K562 (cell line): ENCODE results near the gene EOMES. TPM values are rescaled to one million over a fixed set of nuclear protein-coding genes. Genes with fewer than 3 reads are reported as not detected.

ENCODE experiments used
- ATAC-seq: fragments of 200-7000 bp; cut with Tn5 transposase; 3 replicates; pipeline ENCODE4 v1.9.1; 2020; ENCODE audit warnings: moderate library complexity
- BruUV-seq: library from RNA; stranded (reverse); fragments of 400-500 nt; replicated peaks from 2 replicates; lab custom pipeline; 2021; lab: Mats Ljungman, UMichigan
- CTCF ChIA-PET: fragments of 300-600 bp; formaldehyde crosslinking; extraction: SDS; loops from one replicate; lab custom pipeline; 2021; ENCODE audit warnings: low intra/inter-chr PET ratio; lab: Yijun Ruan, JAX
- POLR2A ChIA-PET: fragments of 300-600, 350-650 bp; sonication (Branson Sonifier 250); formaldehyde crosslinking; extraction: SDS; loops from one replicate; lab custom pipeline; 2021; ENCODE audit warnings: antibody characterized with exemption, inconsistent platforms; lab: Yijun Ruan, JAX
- DNase-seq, 4 experiments: peaks; one replicate each; pipeline versions ENCODE4 v3.0.0 to v3.0.0-alpha.2; 2011 to 2018; ENCODE audit warnings: low spot score in 3 of 4, mixed read lengths in 3 of 4; ENCODE audit errors: extremely low read depth in 1 of 4
- FAIRE-seq: peaks from 2 replicates; lab custom pipeline; 2011; peaks lifted over from hg19 to GRCh38; lab: Jason Lieb, UNC
- H2AFZ ChIP-seq: 2 replicates; pipeline ENCODE4 v1.6.0; 2011; ENCODE audit warnings: low read depth, low read length, control low read depth, inconsistent platforms
- H3K27ac ChIP-seq: fragments of 200-600 bp; 3 replicates; pipeline ENCODE4 v1.8.0; 2011; ENCODE audit warnings: low read depth, mild to moderate bottlenecking, control low read depth, inconsistent platforms, low read length, moderate library complexity, mixed read lengths; ENCODE audit errors: extremely low read depth
- H3K27me3 ChIP-seq, 2 experiments: fragments of 300-600 bp in 1 of 2; 2 replicates in 1 of 2; 3 replicates in 1 of 2; pipeline versions ENCODE4 v1.6.0 to v1.8.0; 2011; ENCODE audit warnings: inconsistent platforms in 2 of 2, low read length in 2 of 2, mild to moderate bottlenecking in 1 of 2, mixed read lengths in 1 of 2, moderate library complexity in 1 of 2; ENCODE audit not compliant: control insufficient read depth in 2 of 2, insufficient read depth in 2 of 2
- H3K36me3 ChIP-seq: fragments of 300-600 bp; 3 replicates; pipeline ENCODE4 v1.8.0; 2011; ENCODE audit warnings: mild to moderate bottlenecking, low read length, inconsistent platforms; ENCODE audit not compliant: control insufficient read depth, insufficient read depth
- H3K4me1 ChIP-seq, 2 experiments: fragments of 200-600 bp in 1 of 2; replicated peaks in 1 of 2; 2 replicates in 1 of 2; 3 replicates in 1 of 2; pipeline versions ENCODE4 v1.5.1 to v1.8.0; 2011; ENCODE audit warnings: inconsistent platforms in 2 of 2, low read length in 2 of 2, mild to moderate bottlenecking in 1 of 2, mixed read lengths in 1 of 2, moderate library complexity in 1 of 2; ENCODE audit not compliant: control insufficient read depth in 2 of 2, insufficient read depth in 2 of 2
- H3K4me2 ChIP-seq: 2 replicates; pipeline ENCODE4 v1.6.1; 2011; ENCODE audit warnings: low read length, control low read depth, inconsistent platforms, mixed read lengths; ENCODE audit not compliant: insufficient read depth
- H3K4me3 ChIP-seq: fragments of 200-600 bp; sonication (generic), shearing (Covaris generic); 2 replicates; pipeline ENCODE4 v1.5.1; 2016; ENCODE audit warnings: control low read depth, inconsistent platforms
- H3K79me2 ChIP-seq: fragments of 200-600 bp; 3 replicates; pipeline ENCODE4 v1.8.0; 2011; ENCODE audit warnings: low read length, inconsistent platforms; ENCODE audit not compliant: control insufficient read depth, insufficient read depth
- H3K9ac ChIP-seq, 2 experiments: 2 replicates each; pipeline versions ENCODE4 v1.6.0 to v1.6.1; 2011; ENCODE audit warnings: low read depth in 2 of 2, low read length in 2 of 2, control low read depth in 1 of 2, inconsistent platforms in 1 of 2, mild to moderate bottlenecking in 1 of 2, mixed read lengths in 1 of 2; ENCODE audit not compliant: insufficient read depth in 1 of 2
- H3K9me1 ChIP-seq: one replicate; pipeline ENCODE4 v1.6.0; 2011; ENCODE audit warnings: inconsistent platforms, mild to moderate bottlenecking, low read length, moderate library complexity; ENCODE audit not compliant: control insufficient read depth, insufficient read depth
- H3K9me3 ChIP-seq: replicated peaks from 2 replicates; pipeline ENCODE4 v1.5.1; 2011; ENCODE audit warnings: low read depth, low read length, inconsistent platforms; ENCODE audit not compliant: control insufficient read depth, insufficient read depth
- H4K20me1 ChIP-seq: replicated peaks from 2 replicates; pipeline ENCODE4 v1.6.1; 2011; ENCODE audit warnings: low read length, inconsistent platforms, mixed read lengths; ENCODE audit not compliant: control insufficient read depth, insufficient read depth
- CTBP1 ChIP-seq: fragments of 450-650 bp; IDR thresholded peaks from 2 replicates; pipeline ENCODE4 v1.6.1; 2016; ENCODE audit warnings: borderline replicate concordance
- EP400 ChIP-seq: fragments of 450-650 bp; IDR thresholded peaks from 2 replicates; pipeline ENCODE4 v1.6.1; 2017; ENCODE audit warnings: antibody characterized with exemption, mild to moderate bottlenecking, moderate library complexity
- EZH2 ChIP-seq: IDR thresholded peaks from 2 replicates; pipeline ENCODE4 v1.6.1; 2012; ENCODE audit warnings: low read depth, mild to moderate bottlenecking, inconsistent platforms, low read length, borderline replicate concordance
- MAFK ChIP-seq: IDR thresholded peaks from 2 replicates; pipeline ENCODE4 v1.6.1; 2011; ENCODE audit warnings: low read length, improper control_type of control experiment
- SIN3B ChIP-seq: fragments of 450-650 bp; IDR thresholded peaks from 2 replicates; pipeline ENCODE4 v1.6.1; 2017; ENCODE audit warnings: low read depth, mild to moderate bottlenecking, moderate library complexity
- SRSF3 ChIP-seq: fragments of 200-400 bp; formaldehyde crosslinking; IDR thresholded peaks from 2 replicates; pipeline ENCODE4 v1.6.1; 2016; ENCODE audit warnings: mild to moderate bottlenecking, low read length, moderate library complexity; ENCODE audit not compliant: insufficient read depth
- THAP7 ChIP-seq: fragments of 250-450 bp; sonication (Bioruptor Pico); IDR thresholded peaks from 2 replicates; pipeline ENCODE4 v1.5.0; 2021
- ZFP91 ChIP-seq: sonication (generic); formaldehyde crosslinking; IDR thresholded peaks from 2 replicates; pipeline ENCODE4 v1.8.0; 2022; ENCODE audit warnings: mild to moderate bottlenecking, missing genetic modification reagents
- ZNF217 ChIP-seq: sonication (generic); formaldehyde crosslinking; IDR thresholded peaks from 2 replicates; pipeline ENCODE4 v1.8.0; 2022; ENCODE audit warnings: mild to moderate bottlenecking, missing genetic modification reagents
- WGBS: fragments of 100-300 bp; shearing (Covaris generic); methylation state at CpG from one replicate; pipeline ENCODE4 v1.1.6; 2016; ENCODE audit warnings: low coverage, mixed read lengths; ENCODE audit not compliant: insufficient coverage; ENCODE audit errors: missing lambda C conversion rate; 5-methylcytosine and 5-hydroxymethylcytosine counted together
- in situ Hi-C: fragments of 300-500 bp; cut with MboI; formaldehyde crosslinking; loops from 4 replicates; pipeline ENCODE4 v1.15.0; 2018; ENCODE audit warnings: inconsistent platforms, mixed read lengths
- intact Hi-C: fragments of 100-400 bp; cut with micrococcal nuclease; formaldehyde crosslinking; loops from 2 replicates; pipeline ENCODE4 v1.14.2; 2022
- polyA plus RNA-seq, 8 experiments: library from polyadenylated mRNA; depleted of rRNA in 4 of 8; stranded (reverse) in 5 of 8; unstranded in 3 of 8; fragments of >200 nt; fragmentation: Nextera tagmentation in 2 of 8; fragmentation: Illumina TruSeq in 1 of 8; extraction: Ambion mirVana in 2 of 8; extraction: Trizol in 1 of 8; gene quantifications; 2 replicates each; pipeline versions ENCODE4 v1.2.1 to v1.2.3, GENCODE V29; 2011 to 2014; ENCODE audit warnings: inconsistent platforms in 1 of 8, missing spikeins in 1 of 8
- total RNA-seq, 7 experiments: library from RNA; depleted of rRNA in 6 of 7; stranded (reverse); fragments of >200 nt in 6 of 7; fragmentation: Illumina TruSeq in 2 of 7; extraction: Trizol in 2 of 7; gene quantifications; 2 replicates each; pipeline versions ENCODE4 v1.2.1 to v1.2.3, GENCODE V29; 2011 to 2021; ENCODE audit warnings: low replicate concordance in 1 of 7
- TF ChIP-seq, protein P1 (sequence below): sonication (generic); formaldehyde crosslinking; IDR thresholded peaks from 2 replicates; pipeline ENCODE4 v1.9.0; 2022; ENCODE audit warnings: mild to moderate bottlenecking, missing genetic modification reagents
- TF ChIP-seq, protein P2 (sequence below): fragments of 250-450 bp; sonication (Bioruptor Pico); IDR thresholded peaks from 2 replicates; pipeline ENCODE4 v1.8.0; 2022; ENCODE audit warnings: inconsistent platforms
- TF ChIP-seq, protein P3 (sequence below): fragments of 450-650 bp; IDR thresholded peaks from 2 replicates; pipeline ENCODE4 v1.6.1; 2016; ENCODE audit warnings: antibody characterized with exemption

Gene EOMES
- total and polyA plus RNA-seq, 9 of the 15 experiments (the other 6 are each of a cell fraction or from before 2014, with no cell fraction given) = 0.07 TPM; not detected in 8

GRCh38 chr3:27718459-27718858 lies 3.7 kb downstream of the EOMES start:
- intact Hi-C loops = no loop called here
- TF ChIP-seq MAFK (no peak), ZFP91 (CRISPR knock-in tag) (no peak), CTBP1 (no peak), EP400 (no peak), ZNF217 (CRISPR knock-in tag) (no peak), SIN3B (no peak), EZH2 (no peak), SRSF3 (no peak), THAP7 (CRISPR knock-in tag) (no peak)
- TF ChIP-seq, protein P1, sequence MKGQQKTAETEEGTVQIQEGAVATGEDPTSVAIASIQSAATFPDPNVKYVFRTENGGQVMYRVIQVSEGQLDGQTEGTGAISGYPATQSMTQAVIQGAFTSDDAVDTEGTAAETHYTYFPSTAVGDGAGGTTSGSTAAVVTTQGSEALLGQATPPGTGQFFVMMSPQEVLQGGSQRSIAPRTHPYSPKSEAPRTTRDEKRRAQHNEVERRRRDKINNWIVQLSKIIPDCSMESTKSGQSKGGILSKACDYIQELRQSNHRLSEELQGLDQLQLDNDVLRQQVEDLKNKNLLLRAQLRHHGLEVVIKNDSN (CRISPR knock-in tag) = no peak
- TF ChIP-seq, protein P2, sequence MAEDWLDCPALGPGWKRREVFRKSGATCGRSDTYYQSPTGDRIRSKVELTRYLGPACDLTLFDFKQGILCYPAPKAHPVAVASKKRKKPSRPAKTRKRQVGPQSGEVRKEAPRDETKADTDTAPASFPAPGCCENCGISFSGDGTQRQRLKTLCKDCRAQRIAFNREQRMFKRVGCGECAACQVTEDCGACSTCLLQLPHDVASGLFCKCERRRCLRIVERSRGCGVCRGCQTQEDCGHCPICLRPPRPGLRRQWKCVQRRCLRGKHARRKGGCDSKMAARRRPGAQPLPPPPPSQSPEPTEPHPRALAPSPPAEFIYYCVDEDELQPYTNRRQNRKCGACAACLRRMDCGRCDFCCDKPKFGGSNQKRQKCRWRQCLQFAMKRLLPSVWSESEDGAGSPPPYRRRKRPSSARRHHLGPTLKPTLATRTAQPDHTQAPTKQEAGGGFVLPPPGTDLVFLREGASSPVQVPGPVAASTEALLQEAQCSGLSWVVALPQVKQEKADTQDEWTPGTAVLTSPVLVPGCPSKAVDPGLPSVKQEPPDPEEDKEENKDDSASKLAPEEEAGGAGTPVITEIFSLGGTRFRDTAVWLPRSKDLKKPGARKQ (CRISPR knock-in tag) = no peak
- TF ChIP-seq, protein P3, sequence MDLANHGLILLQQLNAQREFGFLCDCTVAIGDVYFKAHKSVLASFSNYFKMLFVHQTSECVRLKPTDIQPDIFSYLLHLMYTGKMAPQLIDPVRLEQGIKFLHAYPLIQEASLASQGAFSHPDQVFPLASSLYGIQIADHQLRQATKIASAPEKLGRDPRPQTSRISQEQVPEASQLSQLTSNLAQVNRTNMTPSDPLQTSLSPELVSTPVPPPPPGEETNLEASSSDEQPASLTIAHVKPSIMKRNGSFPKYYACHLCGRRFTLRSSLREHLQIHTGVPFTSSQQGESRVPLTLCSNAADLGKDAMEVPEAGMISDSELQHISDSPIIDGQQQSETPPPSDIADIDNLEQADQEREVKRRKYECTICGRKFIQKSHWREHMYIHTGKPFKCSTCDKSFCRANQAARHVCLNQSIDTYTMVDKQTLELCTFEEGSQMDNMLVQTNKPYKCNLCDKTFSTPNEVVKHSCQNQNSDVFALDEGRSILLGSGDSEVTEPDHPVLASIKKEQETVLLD = no peak
- in situ Hi-C loops = loop anchor here (10.0 kb wide), 1 partner anchor 616 kb away; no protein-coding TSS in a partner anchor
- Histone ChIP-seq H3K4me1 (peaks cover 0 to 11% of the 10 kb centered on the region in 2 experiments; a peak in 1 of 5 replicates), H2AFZ (no peak overlapping the region), H3K36me3 (no peaks in the 10 kb centered on the region), H3K4me2 (no peak overlapping the region), H3K9me3 (no peaks in the 10 kb centered on the region), H3K4me3 (no peak overlapping the region), H3K79me2 (no peaks in the 10 kb centered on the region), H4K20me1 (no peaks in the 10 kb centered on the region), H3K9me1 (no peaks in the 10 kb centered on the region), H3K9ac (no peak overlapping the region), H3K27ac (no peak overlapping the region), H3K27me3 (peaks cover 5 to 32% of the 10 kb centered on the region in 2 experiments; a peak in 3 of 5 replicates)
- no peak for FAIRE-seq
- ATAC-seq = no peak
- no peak for DNase-seq
- no TSS peak for BruUV-seq
- POLR2A ChIA-PET = interaction anchor here (1.0 kb wide), 1 partner anchor 10 kb away, joined by 3 read pairs; no protein-coding TSS in a partner anchor
- CTCF ChIA-PET = no interaction called here
- WGBS = 1% methylated on average over 5 of the region's 5 CpGs
